ENCODE data around the gene NTN5.
"Not testable (repeated sequence)": the region's sequence is repeated elsewhere in the genome, so short reads cannot be mapped to it uniquely, and the experiment has no call there.

Gene NTN5

GRCh38 chr19:48670699-48671445 is 1.9 kb downstream of the NTN5 start:
- no peak for DNase-seq (ENCODE audit: low read depth in 1 of 2, low spot score in 1 of 2)

- no peak for DNase-seq (ENCODE audit: low read depth in 1 of 2, low spot score in 1 of 2)
Measured at GRCh38 chr19:48669903-48670668, 2.7 kb downstream of the NTN5 start.

GRCh38 chr19:48668761-48669160 is 4.1 kb downstream of the NTN5 start:
- no peak for DNase-seq (ENCODE audit: low read depth in 1 of 2, low spot score in 1 of 2)

- no peak for DNase-seq (ENCODE audit: low read depth in 1 of 2, low spot score in 1 of 2)
Measured at GRCh38 chr19:48668332-48668731, 4.5 kb downstream of the NTN5 start.

GRCh38 chr19:48665786-48666185 is 7.0 kb downstream of the NTN5 start:
- DNase-seq (ENCODE audit: low read depth in 1 of 2, low spot score in 1 of 2) = no peak

GRCh38 chr19:48664476-48664875 is 8.3 kb downstream of the NTN5 start:
- no peak for DNase-seq (ENCODE audit: low read depth in 1 of 2, low spot score in 1 of 2)

- DNase-seq (ENCODE audit: low read depth in 1 of 2, low spot score in 1 of 2) = no peak
Measured at GRCh38 chr19:48663667-48664066, 9.2 kb downstream of the NTN5 start.

- DNase-seq (ENCODE audit: low read depth in 1 of 2, low spot score in 1 of 2) = no peak
Measured at GRCh38 chr19:48661711-48662090, 11.1 kb downstream of the NTN5 start.

GRCh38 chr19:48660852-48661710 is 11.7 kb downstream of the NTN5 start:
- DNase-seq (ENCODE audit: low read depth in 1 of 2, low spot score in 1 of 2) = peak; percentile 67 to 84

- DNase-seq (ENCODE audit: low read depth in 1 of 2, low spot score in 1 of 2) = no peak
Measured at GRCh38 chr19:48659768-48660167, 13.0 kb downstream of the NTN5 start.

GRCh38 chr19:48658483-48658882 is 14.3 kb downstream of the NTN5 start:
- DNase-seq (ENCODE audit: low read depth in 1 of 2, low spot score in 1 of 2) = no peak

GRCh38 chr19:48657828-48658227 is 15.0 kb downstream of the NTN5 start:
- DNase-seq (ENCODE audit: low read depth in 1 of 2, low spot score in 1 of 2) = not testable (repeated sequence)

GRCh38 chr19:48656840-48657474 is 15.9 kb downstream of the NTN5 start:
- DNase-seq (ENCODE audit: low read depth in 1 of 2, low spot score in 1 of 2) = no peak

GRCh38 chr19:48654299-48655059 is 18.3 kb downstream of the NTN5 start:
- no peak for DNase-seq (ENCODE audit: low read depth in 1 of 2, low spot score in 1 of 2)

GRCh38 chr19:48651683-48652048 is 21.2 kb downstream of the NTN5 start:
- no peak for DNase-seq (ENCODE audit: low read depth in 1 of 2, low spot score in 1 of 2)

- DNase-seq (ENCODE audit: low read depth in 1 of 2, low spot score in 1 of 2) = no peak
Measured at GRCh38 chr19:48650974-48651682, 21.7 kb downstream of the NTN5 start.

- no peak for DNase-seq (ENCODE audit: low read depth in 1 of 2, low spot score in 1 of 2)
Measured at GRCh38 chr19:48648134-48648533, 24.7 kb downstream of the NTN5 start.

- no peak for DNase-seq (ENCODE audit: low read depth in 1 of 2, low spot score in 1 of 2)
Measured at GRCh38 chr19:48646722-48647216, 26.0 kb downstream of the NTN5 start.

GRCh38 chr19:48646001-48646721 is 26.7 kb downstream of the NTN5 start, which contains the start of gene CA11:
CA11 (minus strand) TSS chr19:48646187; CDS start chr19:48645632, 555 bp downstream.
- DNase-seq (ENCODE audit: low read depth in 1 of 2, low spot score in 1 of 2) = peak; percentile 84 to 85
